RWPE1 (cell line): ENCODE results near the gene ACOX3.

Experiments used
- CTCF ChIA-PET: fragments of 350-600 bp; sonication (Branson Sonifier 250); formaldehyde crosslinking; extraction: SDS; loops from one replicate; lab custom pipeline; 2021; lab: Yijun Ruan, JAX
- POLR2A ChIA-PET: fragments of 400-600 bp; formaldehyde crosslinking; extraction: SDS; loops from one replicate; lab custom pipeline; 2020; ENCODE audit warnings: antibody characterized with exemption; ENCODE audit not compliant: low non-redundant PET; lab: Yijun Ruan, JAX
- DNase-seq: peaks from one replicate; pipeline ENCODE4 v3.0.0; 2012; ENCODE audit warnings: low spot score
- H3K27ac ChIP-seq: fragments of 450-650 bp; 2 replicates; pipeline ENCODE4 v1.5.1; 2017
- CTCF ChIP-seq: fragments of 450-650 bp; conservative IDR thresholded peaks from 2 replicates; pipeline ENCODE4 v1.5.1; 2017; ENCODE audit warnings: low read depth, mild to moderate bottlenecking

Gene ACOX3

GRCh38 chr4:8467016-8467415 lies 26.5 kb upstream of the ACOX3 start:
- no peak for TF ChIP-seq CTCF
- ChIA-PET CTCF (no interaction called here), POLR2A (no interaction called here)
- H3K27ac ChIP-seq = no peak overlapping the region
- DNase-seq = no peak

GRCh38 chr4:8465615-8466611 lies 25.4 kb upstream of the ACOX3 start:
- ChIA-PET POLR2A (no interaction called here), CTCF (no interaction called here)
- DNase-seq = no peak
- no peak overlapping the region for H3K27ac ChIP-seq
- no peak for TF ChIP-seq CTCF

GRCh38 chr4:8464381-8464780 lies 23.9 kb upstream of the ACOX3 start:
- no peak for DNase-seq
- POLR2A ChIA-PET = no interaction called here
- no peak for TF ChIP-seq CTCF
- no peak overlapping the region for H3K27ac ChIP-seq
- CTCF ChIA-PET = no interaction called here

- CTCF ChIA-PET = no interaction called here
- no peak for DNase-seq
- no peak overlapping the region for H3K27ac ChIP-seq
- POLR2A ChIA-PET = no interaction called here
- TF ChIP-seq CTCF = no peak
Measured at GRCh38 chr4:8463811-8464210, 23.3 kb upstream of the ACOX3 start.

GRCh38 chr4:8461616-8462015 lies 21.1 kb upstream of the ACOX3 start:
- ChIA-PET CTCF (interaction anchor here (0.7 kb wide), 2 partner anchors 43 to 146 kb away, joined by 3 to 5 read pairs; no protein-coding TSS in a partner anchor), POLR2A (no interaction called here)
- no peak for TF ChIP-seq CTCF
- no peak overlapping the region for H3K27ac ChIP-seq
- no peak for DNase-seq

GRCh38 chr4:8461086-8461485 lies 20.6 kb upstream of the ACOX3 start:
- ChIA-PET POLR2A (no interaction called here), CTCF (no interaction called here)
- TF ChIP-seq CTCF = no peak
- no peak overlapping the region for H3K27ac ChIP-seq
- DNase-seq = no peak
